SK-N-MC (cell line): ENCODE data around the gene OSBPL5.

Experiments used
- DNase-seq: peaks from one replicate; pipeline ENCODE4 v3.0.0-alpha.2; 2011; ENCODE audit warnings: low read depth, low spot score
- H3K27ac ChIP-seq: fragments of 200-600 bp; sonication (generic); 2 replicates; pipeline ENCODE4 v1.5.1; 2016; ENCODE audit warnings: mixed run types
- H3K36me3 ChIP-seq: fragments of 200-600 bp; sonication (generic); 2 replicates; pipeline ENCODE4 v1.6.1; 2017; ENCODE audit warnings: antibody characterized with exemption, low read length, mixed read lengths; ENCODE audit not compliant: insufficient read depth
- H3K4me3 ChIP-seq: fragments of 200-600 bp; sonication (generic); 2 replicates; pipeline ENCODE4 v1.5.1; 2016
- H3K9ac ChIP-seq: fragments of 200-600 bp; sonication (generic); 2 replicates; pipeline ENCODE4 v1.8.0; 2017; ENCODE audit warnings: mixed run types, mixed read lengths; ENCODE audit not compliant: insufficient read length
- H3K9me3 ChIP-seq: fragments of 200-600 bp; sonication (generic); 2 replicates; pipeline ENCODE4 v1.6.1; 2017; ENCODE audit warnings: low read depth, mild to moderate bottlenecking, antibody characterized with exemption, low read length, moderate library complexity, mixed read lengths
- EZH2 ChIP-seq: fragments of 200-600 bp; sonication (generic); IDR thresholded peaks from one replicate; pipeline ENCODE4 v1.6.1; 2017; ENCODE audit warnings: antibody characterized with exemption
- FOXP2 ChIP-seq: optimal IDR thresholded peaks from 2 replicates; pipeline ENCODE3; 2011; ENCODE audit warnings: mild to moderate bottlenecking, moderate library complexity; ENCODE audit not compliant: insufficient read depth; ENCODE audit errors: extremely low read length, control extremely low read depth
- POLR2AphosphoS5 ChIP-seq: IDR thresholded peaks from 2 replicates; pipeline ENCODE4 v1.6.1; 2012; ENCODE audit warnings: mild to moderate bottlenecking, low read depth, low read length, borderline replicate concordance

The OSBPL5 gene

DNA sequence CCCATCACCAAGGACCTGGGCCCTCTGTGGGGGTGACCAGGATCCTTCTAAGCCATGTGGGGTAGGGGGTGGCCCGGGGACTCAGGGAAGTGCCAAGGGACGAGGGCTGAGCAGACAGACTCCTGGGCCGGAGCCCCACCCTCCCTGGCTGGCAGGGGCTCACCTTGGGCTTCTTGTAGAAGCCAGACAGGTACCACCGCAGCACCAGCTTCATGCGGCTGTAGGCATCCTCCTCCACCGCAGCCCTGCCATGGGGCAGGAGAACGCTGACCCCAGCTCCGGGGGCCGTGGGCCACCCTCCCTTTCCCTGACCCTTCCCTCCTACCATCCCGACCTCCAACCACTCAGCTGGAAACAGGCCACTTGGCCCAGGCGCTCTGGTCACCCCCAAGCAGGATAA is 62.0 kb downstream of the OSBPL5 start:
- H3K4me3 ChIP-seq = no peak overlapping the region
- H3K9me3 ChIP-seq = no peaks in the 10 kb centered on the region
- no peak for DNase-seq
- TF ChIP-seq EZH2 (no peak), POLR2AphosphoS5 (no peak), FOXP2 (no peak)
- H3K27ac ChIP-seq = no peak overlapping the region
- no peaks in the 10 kb centered on the region for H3K36me3 ChIP-seq
- H3K9ac ChIP-seq = no peak overlapping the region

DNA sequence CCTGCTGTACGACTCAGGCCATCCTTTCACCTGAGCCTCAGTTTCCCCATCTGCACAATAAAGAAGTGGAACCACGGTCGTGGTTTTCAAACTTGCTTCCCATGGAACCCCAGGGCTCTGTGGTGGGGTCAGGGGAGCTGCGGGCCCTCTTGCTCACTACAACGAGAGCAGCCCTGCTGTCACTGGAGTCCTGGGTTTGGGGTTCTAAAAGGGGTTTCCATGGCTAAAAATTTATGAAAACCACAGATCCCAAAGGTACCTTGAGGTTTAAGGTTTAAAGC is 62.5 kb downstream of the OSBPL5 start:
- Histone ChIP-seq H3K27ac (no peak overlapping the region), H3K9me3 (no peaks in the 10 kb centered on the region), H3K9ac (no peak overlapping the region), H3K4me3 (no peak overlapping the region), H3K36me3 (no peaks in the 10 kb centered on the region)
- TF ChIP-seq POLR2AphosphoS5 (no peak), EZH2 (no peak), FOXP2 (no peak)
- DNase-seq = no peak

GRCh38 chr11:3101921-3102640 is 63.0 kb downstream of the OSBPL5 start:
- Histone ChIP-seq H3K27ac (no peak overlapping the region), H3K4me3 (no peak overlapping the region), H3K9me3 (no peaks in the 10 kb centered on the region), H3K36me3 (no peaks in the 10 kb centered on the region), H3K9ac (no peak overlapping the region)
- TF ChIP-seq FOXP2 (no peak), POLR2AphosphoS5 (no peak), EZH2 (no peak)
- DNase-seq = no peak

DNA sequence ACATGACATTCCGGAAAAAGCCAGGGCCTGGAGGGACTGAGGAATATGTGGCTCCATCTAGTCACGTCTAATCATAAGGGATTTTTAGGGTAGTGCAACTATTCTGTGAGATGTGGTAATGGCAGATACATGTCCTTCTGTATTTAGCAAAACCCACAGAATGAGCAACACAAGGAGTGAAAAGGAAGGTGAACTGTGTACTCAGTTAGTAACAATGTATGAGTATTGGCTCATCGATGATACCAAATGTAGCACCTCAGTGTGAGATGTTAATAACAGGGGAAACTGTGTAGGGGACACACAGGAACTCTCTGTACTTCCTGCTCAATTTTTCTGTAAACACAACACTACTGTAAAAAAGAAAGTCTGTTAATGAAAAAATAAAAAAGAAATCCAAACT is 65.9 kb downstream of the OSBPL5 start:
- H3K36me3 ChIP-seq = no peaks in the 10 kb centered on the region
- no peak overlapping the region for H3K4me3 ChIP-seq
- no peaks in the 10 kb centered on the region for H3K9me3 ChIP-seq
- DNase-seq = no peak
- no peak for TF ChIP-seq EZH2
- TF ChIP-seq POLR2AphosphoS5 = no peak
- no peak for TF ChIP-seq FOXP2
- H3K9ac ChIP-seq = no peak overlapping the region
- no peak overlapping the region for H3K27ac ChIP-seq

DNA sequence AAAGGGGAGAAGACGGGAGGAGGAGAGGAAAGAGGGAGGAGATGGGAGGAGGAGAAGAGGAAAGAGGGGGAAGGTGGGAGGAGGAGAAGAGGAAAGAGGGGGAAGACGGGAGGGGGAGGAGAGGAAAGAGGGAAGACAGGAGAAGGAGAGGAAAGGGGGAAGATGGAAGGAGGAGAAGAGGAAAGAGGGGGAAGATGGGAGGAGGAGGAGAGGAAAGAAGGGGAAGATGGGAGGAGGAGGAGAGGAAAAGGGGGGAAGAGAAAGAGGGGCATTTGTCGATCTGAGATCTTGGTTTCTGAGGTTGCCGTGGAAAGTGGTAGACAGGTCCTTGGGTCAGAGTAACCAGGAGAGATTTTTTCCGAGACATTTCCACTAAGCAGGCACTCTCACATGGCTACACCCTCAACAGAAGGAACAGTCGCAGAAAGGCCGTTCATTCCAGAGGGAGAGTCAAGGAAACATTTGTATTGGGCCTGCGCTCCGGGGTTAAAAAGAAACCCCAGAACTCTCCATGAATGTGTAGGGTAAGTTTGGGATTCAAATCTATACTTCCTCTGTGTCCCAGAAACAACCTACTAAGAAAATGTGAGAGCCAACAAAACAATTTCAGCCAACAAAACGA is 68.1 kb downstream of the OSBPL5 start:
- no peak overlapping the region for H3K9ac ChIP-seq
- H3K9me3 ChIP-seq = no peaks in the 10 kb centered on the region
- TF ChIP-seq EZH2 = no peak
- no peak for TF ChIP-seq POLR2AphosphoS5
- no peak for TF ChIP-seq FOXP2
- DNase-seq = no peak
- no peak overlapping the region for H3K4me3 ChIP-seq
- no peaks in the 10 kb centered on the region for H3K36me3 ChIP-seq
- no peak overlapping the region for H3K27ac ChIP-seq

DNA sequence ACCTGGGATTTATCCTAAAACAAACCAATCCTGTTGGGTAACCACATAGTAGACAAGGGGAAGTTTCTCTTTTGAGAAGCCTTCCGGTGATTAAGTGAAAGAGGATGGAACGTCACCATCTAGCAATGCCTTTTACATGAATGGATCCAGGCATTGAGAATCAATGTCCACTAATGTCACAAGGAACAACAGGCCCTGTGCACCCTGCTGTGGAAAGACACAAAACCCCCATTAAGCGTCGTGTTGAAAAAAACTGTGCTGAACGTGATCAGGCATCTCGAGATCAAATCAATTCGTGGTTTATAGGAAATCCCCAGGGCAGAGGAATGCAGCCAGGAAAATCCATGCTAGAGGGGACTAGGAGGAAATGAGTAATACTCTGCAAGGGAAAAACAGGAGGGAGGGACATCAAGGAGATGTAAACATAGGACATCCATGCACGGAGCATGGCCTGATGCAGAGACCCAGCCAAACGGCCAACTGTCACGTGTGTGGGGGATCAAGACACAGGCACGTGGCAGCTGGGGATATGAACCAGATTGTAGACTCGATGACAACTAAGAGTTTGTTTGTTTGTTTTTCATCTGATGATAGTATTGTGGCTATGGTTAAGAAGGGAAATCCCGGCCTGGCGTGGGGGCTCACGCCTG is 69.3 kb downstream of the OSBPL5 start:
- no peak for TF ChIP-seq POLR2AphosphoS5
- TF ChIP-seq EZH2 = no peak
- TF ChIP-seq FOXP2 = no peak
- Histone ChIP-seq H3K36me3 (no peaks in the 10 kb centered on the region), H3K9me3 (no peaks in the 10 kb centered on the region), H3K4me3 (no peak overlapping the region), H3K27ac (no peak overlapping the region), H3K9ac (no peak overlapping the region)
- no peak for DNase-seq

DNA sequence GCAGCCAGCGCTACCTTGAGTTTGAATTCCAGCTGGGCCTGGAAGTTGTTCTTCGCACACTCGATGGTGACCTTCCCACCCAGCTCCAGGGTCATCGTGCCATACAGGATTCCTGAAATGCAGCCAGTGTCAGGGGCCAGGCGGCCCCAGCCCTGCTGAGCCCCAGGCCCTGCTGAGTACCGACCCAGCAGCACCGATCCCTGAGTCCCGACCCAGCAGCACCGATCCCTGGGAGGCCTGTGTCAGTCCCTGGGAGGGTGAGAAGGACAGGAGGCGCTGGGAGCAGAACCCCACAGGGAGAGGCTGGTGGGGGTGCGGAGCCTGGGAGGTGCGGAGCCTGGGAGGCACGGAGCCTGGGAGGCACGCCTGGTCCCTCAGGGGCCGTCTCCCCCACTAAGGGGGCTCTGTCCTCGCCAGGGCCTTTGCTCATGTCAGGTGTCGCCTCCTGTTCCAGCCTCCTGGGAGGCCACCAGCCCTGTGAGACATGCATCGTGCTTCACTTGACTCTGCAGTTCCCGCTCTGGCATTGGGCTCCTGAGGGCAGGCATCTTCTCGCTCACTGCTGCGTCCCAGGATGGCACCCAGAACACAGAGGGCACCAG is 70.8 kb downstream of the OSBPL5 start:
- no peak overlapping the region for H3K4me3 ChIP-seq
- H3K27ac ChIP-seq = no peak overlapping the region
- no peak overlapping the region for H3K9ac ChIP-seq
- H3K9me3 ChIP-seq = no peaks in the 10 kb centered on the region
- H3K36me3 ChIP-seq = no peaks in the 10 kb centered on the region
- TF ChIP-seq POLR2AphosphoS5 = no peak
- TF ChIP-seq EZH2 = no peak
- TF ChIP-seq FOXP2 = no peak
- no peak for DNase-seq

DNA sequence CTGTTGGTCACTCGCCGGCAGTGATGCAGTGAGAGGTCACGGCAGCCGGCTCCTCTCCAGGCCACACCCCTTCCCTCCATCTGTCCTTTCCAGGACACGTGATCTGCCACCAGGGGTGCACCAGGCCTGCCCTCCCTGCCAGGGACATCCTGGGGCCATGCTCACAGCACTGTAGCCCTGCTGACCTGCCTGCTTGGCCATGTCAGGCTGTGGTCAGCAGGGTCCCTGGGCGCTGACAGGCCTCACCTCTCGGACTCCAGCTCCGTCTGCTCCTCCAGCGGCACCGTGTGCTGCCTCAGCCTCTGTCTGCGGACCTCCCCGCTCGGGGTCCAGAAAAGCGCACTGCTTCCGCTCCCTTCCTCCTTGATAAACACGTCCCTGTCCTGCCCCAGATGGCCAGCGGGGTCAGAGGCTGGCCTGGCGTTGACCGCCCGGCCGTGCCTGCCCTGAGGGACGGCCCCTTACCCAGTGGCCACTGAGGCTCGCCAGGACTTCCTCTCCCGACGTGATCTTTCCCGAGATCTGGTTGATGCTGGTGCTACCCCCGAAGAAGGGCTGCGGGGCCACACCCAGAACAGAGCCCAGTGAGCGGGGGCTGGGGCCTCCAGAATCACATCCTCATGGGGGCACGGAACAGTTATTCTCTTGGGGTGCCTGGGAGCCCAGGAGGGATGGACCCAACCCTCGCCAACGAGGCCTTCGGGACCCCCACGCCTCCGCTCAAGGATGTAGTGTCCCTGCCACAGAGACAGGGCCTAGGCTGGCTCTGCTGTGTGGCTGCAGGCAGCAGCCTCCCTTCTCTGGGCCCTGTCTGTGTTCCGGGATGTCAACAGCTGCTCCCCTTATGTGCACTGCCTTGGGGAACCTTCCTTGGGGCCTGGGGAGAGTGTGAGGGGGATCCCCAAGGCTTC is 71.6 kb downstream of the OSBPL5 start:
- Histone ChIP-seq H3K27ac (no peak overlapping the region), H3K9me3 (no peaks in the 10 kb centered on the region), H3K4me3 (no peak overlapping the region), H3K9ac (no peak overlapping the region), H3K36me3 (no peaks in the 10 kb centered on the region)
- DNase-seq = no peak
- no peak for TF ChIP-seq POLR2AphosphoS5
